ENCODE results near the gene CETP.
"Not testable (repeated sequence)": the region's sequence is repeated elsewhere in the genome, so short reads cannot be mapped to it uniquely, and the experiment has no call there.

CETP gene

GRCh38 chr16:57000271-57001025 is 38.7 kb downstream of the CETP start:
- peak; percentile 37 to 44 for DNase-seq

GRCh38 chr16:57001026-57001679 is 39.4 kb downstream of the CETP start:
- DNase-seq: no peak

- DNase-seq: no peak
Measured at GRCh38 chr16:57003439-57004386, 42.0 kb downstream of the CETP start.

- no peak for DNase-seq
Measured at GRCh38 chr16:57004387-57005250, 42.9 kb downstream of the CETP start.

GRCh38 chr16:57005597-57005996 is 43.8 kb downstream of the CETP start:
- DNase-seq: not testable (repeated sequence)

GRCh38 chr16:57007050-57007449 is 45.3 kb downstream of the CETP start:
- DNase-seq: no peak

GRCh38 chr16:57007530-57007929 is 45.8 kb downstream of the CETP start:
- no peak for DNase-seq

- DNase-seq: no peak
Measured at GRCh38 chr16:57008440-57008839, 46.7 kb downstream of the CETP start.

GRCh38 chr16:57009643-57010170 is 48.0 kb downstream of the CETP start:
- DNase-seq: no peak

GRCh38 chr16:57012353-57012752 is 50.6 kb downstream of the CETP start:
- no peak for DNase-seq

- no peak for DNase-seq
Measured at GRCh38 chr16:57013229-57013628, 51.5 kb downstream of the CETP start.

- DNase-seq: no peak
Measured at GRCh38 chr16:57013902-57014301, 52.2 kb downstream of the CETP start.

GRCh38 chr16:57016301-57016700 is 54.6 kb downstream of the CETP start:
- peak in 1 of 2 experiments; percentile 31 for DNase-seq

GRCh38 chr16:57016831-57017230 is 55.1 kb downstream of the CETP start:
- no peak for DNase-seq

GRCh38 chr16:57017251-57017650 is 55.5 kb downstream of the CETP start:
- DNase-seq: no peak

- no peak for DNase-seq
Measured at GRCh38 chr16:57019746-57020145, 58.0 kb downstream of the CETP start.

- DNase-seq: no peak
Measured at GRCh38 chr16:57020651-57021050, 58.9 kb downstream of the CETP start.

GRCh38 chr16:57021757-57022156 is 60.0 kb downstream of the CETP start:
- no peak for DNase-seq

- DNase-seq: no peak
Measured at GRCh38 chr16:57022445-57022844, 60.7 kb downstream of the CETP start.

- DNase-seq: peak; percentile 70 to 74
Measured at GRCh38 chr16:57023541-57024249, 61.9 kb downstream of the CETP start.

GRCh38 chr16:57024894-57025680 is 63.3 kb downstream of the CETP start:
- DNase-seq: no peak

All from activated CD4-positive, alpha-beta T cell treated with anti-CD3 and anti-CD28 coated beads, Interleukin-2, amount 50 U/mL, for 4 hours (primary cell).